SK-N-SH (cell line): ENCODE results near the gene ACTL7A. TPM values are rescaled to one million over a fixed set of nuclear protein-coding genes. Genes with fewer than 3 reads are reported as not detected.

Experiments
- CTCF ChIA-PET: fragments of 300-600, 350-600 bp; formaldehyde crosslinking; extraction: SDS; loops from one replicate; lab custom pipeline; 2021; lab: Yijun Ruan, JAX
- POLR2A ChIA-PET: fragments of 350-600 bp; sonication (Branson Sonifier 250); formaldehyde crosslinking; extraction: SDS; loops from one replicate; lab custom pipeline; 2020; ENCODE audit warnings: antibody characterized with exemption, inconsistent platforms; lab: Yijun Ruan, JAX
- DNase-seq: peaks from one replicate; pipeline ENCODE4 v3.0.0; 2012
- H2AFZ ChIP-seq: fragments of 200-600 bp; sonication (generic); 2 replicates; pipeline ENCODE4 v1.8.1; 2016; ENCODE audit warnings: antibody characterized with exemption, mild to moderate bottlenecking, low read depth
- H3F3A ChIP-seq: fragments of 200-600 bp; sonication (generic); replicated peaks from 2 replicates; pipeline ENCODE3; 2016; ENCODE audit warnings: antibody characterized with exemption, mild to moderate bottlenecking; ENCODE audit not compliant: insufficient read depth
- H3K27ac ChIP-seq, 2 experiments: fragments of 200-500 bp in 1 of 2; fragments of 200-600 bp in 1 of 2; sonication (Bioruptor generic) in 1 of 2; sonication (generic), shearing (Covaris generic) in 1 of 2; 2 replicates each; pipeline versions ENCODE4 v1.5.1 to v1.6.1; 2014 to 2016; ENCODE audit warnings: low read depth in 2 of 2, inconsistent platforms in 1 of 2, low read length in 1 of 2, mild to moderate bottlenecking in 1 of 2, mixed read lengths in 1 of 2
- H3K27me3 ChIP-seq: fragments of 200-600 bp; sonication (generic), shearing (Covaris generic); 2 replicates; pipeline ENCODE4 v1.6.1; 2016; ENCODE audit warnings: mixed run types; ENCODE audit not compliant: insufficient read depth
- H3K36me3 ChIP-seq, 2 experiments: fragments of 200-500 bp in 1 of 2; fragments of 200-600 bp in 1 of 2; sonication (Bioruptor generic) in 1 of 2; sonication (generic) in 1 of 2; replicated peaks in 1 of 2; 2 replicates each; pipeline versions ENCODE3 to v1.5.1; 2014 to 2016; ENCODE audit warnings: low read length in 1 of 2, mild to moderate bottlenecking in 1 of 2; ENCODE audit not compliant: insufficient read depth in 2 of 2, control insufficient read depth in 1 of 2
- H3K4me1 ChIP-seq, 2 experiments: fragments of 200-500 bp in 1 of 2; fragments of 200-600 bp in 1 of 2; sonication (Bioruptor generic) in 1 of 2; sonication (generic), shearing (Covaris generic) in 1 of 2; 2 replicates each; pipeline versions ENCODE4 v1.5.1 to v1.6.1; 2014 to 2016; ENCODE audit warnings: low read depth in 1 of 2, low read length in 1 of 2, mixed run types in 1 of 2; ENCODE audit not compliant: insufficient read depth in 2 of 2, control insufficient read depth in 1 of 2
- H3K4me2 ChIP-seq: fragments of 200-600 bp; sonication (generic), shearing (Covaris generic); 2 replicates; pipeline ENCODE4 v1.6.1; 2017; ENCODE audit warnings: mixed run types
- H3K4me3 ChIP-seq, 2 experiments: fragments of 200-500 bp in 1 of 2; fragments of 200-600 bp in 1 of 2; sonication (Bioruptor generic) in 1 of 2; sonication (generic), shearing (Covaris generic) in 1 of 2; 2 replicates each; pipeline versions ENCODE4 v1.5.1 to v1.8.1; 2014 to 2016; ENCODE audit warnings: low read depth in 2 of 2, inconsistent platforms in 1 of 2, low read length in 1 of 2, mild to moderate bottlenecking in 1 of 2, mixed read lengths in 1 of 2, moderate library complexity in 1 of 2
- H3K79me2 ChIP-seq: fragments of 200-600 bp; sonication (generic); 2 replicates; pipeline ENCODE4 v1.8.1; 2017; ENCODE audit warnings: mild to moderate bottlenecking; ENCODE audit not compliant: insufficient read depth
- H3K9ac ChIP-seq: fragments of 200-600 bp; sonication (generic); 2 replicates; pipeline ENCODE4 v1.6.1; 2017; ENCODE audit warnings: mixed run types
- H3K9me2 ChIP-seq: fragments of 200-600 bp; sonication (generic); 2 replicates; pipeline ENCODE4 v1.6.1; 2017; ENCODE audit warnings: mixed run types
- H3K9me3 ChIP-seq: fragments of 200-600 bp; sonication (generic); 2 replicates; pipeline ENCODE4 v1.6.1; 2017; ENCODE audit warnings: mixed run types, mild to moderate bottlenecking, moderate library complexity
- H4K20me1 ChIP-seq: fragments of 200-600 bp; sonication (generic); 2 replicates; pipeline ENCODE4 v1.6.1; 2017; ENCODE audit warnings: mild to moderate bottlenecking, mixed run types; ENCODE audit not compliant: insufficient read depth
- ELF1 ChIP-seq: IDR thresholded peaks from 2 replicates; pipeline ENCODE4 v1.4.0; 2012
- EP300 ChIP-seq, 2 experiments: IDR thresholded peaks; 2 replicates each; pipeline versions ENCODE4 v1.4.0 to v1.6.1; 2012; ENCODE audit warnings: borderline replicate concordance in 1 of 2, low read depth in 1 of 2, low read length in 1 of 2
- FOXJ3 ChIP-seq: sonication (generic); formaldehyde crosslinking; IDR thresholded peaks from 2 replicates; pipeline ENCODE4 v1.5.1; 2020; ENCODE audit warnings: mild to moderate bottlenecking, missing genetic modification reagents
- GABPA ChIP-seq: IDR thresholded peaks from 2 replicates; pipeline ENCODE4 v1.4.0; 2012; ENCODE audit warnings: low read depth, mild to moderate bottlenecking
- GATA2 ChIP-seq: sonication (generic); formaldehyde crosslinking; IDR thresholded peaks from 2 replicates; pipeline ENCODE4 v1.5.0; 2020; ENCODE audit warnings: mild to moderate bottlenecking, missing genetic modification reagents
- IRF3 ChIP-seq: fragments of 150-350 bp; IDR thresholded peaks from 2 replicates; pipeline ENCODE4 v1.6.1; 2016; ENCODE audit warnings: mild to moderate bottlenecking, low read depth, low read length
- JUND ChIP-seq: IDR thresholded peaks from 2 replicates; pipeline ENCODE4 v1.4.0; 2012
- MAX ChIP-seq: IDR thresholded peaks from 2 replicates; pipeline ENCODE4 v1.4.0; 2012; ENCODE audit warnings: low read depth
- NFIC ChIP-seq: IDR thresholded peaks from 2 replicates; pipeline ENCODE4 v1.4.0; 2012; ENCODE audit warnings: borderline replicate concordance
- NRF1 ChIP-seq: IDR thresholded peaks from 2 replicates; pipeline ENCODE4 v1.6.1; 2012; ENCODE audit warnings: low read depth, mild to moderate bottlenecking, low read length
- PBX3 ChIP-seq: IDR thresholded peaks from 2 replicates; pipeline ENCODE4; 2012
- POLR2AphosphoS5 ChIP-seq: IDR thresholded peaks from 2 replicates; pipeline ENCODE4 v1.6.1; 2012; ENCODE audit warnings: low read depth, low read length
- RAD21 ChIP-seq: IDR thresholded peaks from 2 replicates; pipeline ENCODE4 v1.6.1; 2012; ENCODE audit warnings: mild to moderate bottlenecking, low read length
- RCOR1 ChIP-seq: fragments of 150-350 bp; IDR thresholded peaks from 2 replicates; pipeline ENCODE4 v1.6.1; 2017; ENCODE audit warnings: antibody characterized with exemption, low read length
- RFX5 ChIP-seq: IDR thresholded peaks from 2 replicates; pipeline ENCODE4 v1.6.1; 2012; ENCODE audit warnings: mild to moderate bottlenecking, improper control_type of control experiment, low read length
- RXRA ChIP-seq: IDR thresholded peaks from 2 replicates; pipeline ENCODE4 v1.4.0; 2012; ENCODE audit warnings: low read depth, mild to moderate bottlenecking, borderline replicate concordance
- TEAD4 ChIP-seq: IDR thresholded peaks from 2 replicates; pipeline ENCODE4 v1.4.0; 2012; ENCODE audit warnings: mild to moderate bottlenecking, borderline replicate concordance; ENCODE audit not compliant: insufficient read depth
- YY1 ChIP-seq: IDR thresholded peaks from 2 replicates; pipeline ENCODE4 v1.4.0; 2012; ENCODE audit warnings: low read depth, mild to moderate bottlenecking
- WGBS: methylation state at CpG from one replicate; pipeline ENCODE4 v1.1.6; 2017; ENCODE audit warnings: low lambda C conversion rate; 5-methylcytosine and 5-hydroxymethylcytosine counted together
- polyA plus RNA-seq, 3 experiments: library from polyadenylated mRNA; depleted of rRNA; stranded (reverse); fragments of >200 nt; gene quantifications; 2 replicates each; pipeline ENCODE4 v1.2.3, GENCODE V29; 2012
- TF ChIP-seq, protein P1 (sequence below): IDR thresholded peaks from 2 replicates; pipeline ENCODE4 v1.6.1; 2012; ENCODE audit warnings: mild to moderate bottlenecking, low read depth, low read length, moderate library complexity
- TF ChIP-seq, protein P2 (sequence below): fragments of 150-350 bp; IDR thresholded peaks from 2 replicates; pipeline ENCODE4 v1.6.1; 2017; ENCODE audit warnings: antibody characterized with exemption, low read length, low read depth, borderline replicate concordance

The ACTL7A gene
- polyA plus RNA-seq, 1 of the 3 experiments (the other 2 are of a cell fraction): not detected

GRCh38 chr9:108863891-108864290 is 1.8 kb downstream of the ACTL7A start (continued):
- TF ChIP-seq PBX3: no peak

DNA sequence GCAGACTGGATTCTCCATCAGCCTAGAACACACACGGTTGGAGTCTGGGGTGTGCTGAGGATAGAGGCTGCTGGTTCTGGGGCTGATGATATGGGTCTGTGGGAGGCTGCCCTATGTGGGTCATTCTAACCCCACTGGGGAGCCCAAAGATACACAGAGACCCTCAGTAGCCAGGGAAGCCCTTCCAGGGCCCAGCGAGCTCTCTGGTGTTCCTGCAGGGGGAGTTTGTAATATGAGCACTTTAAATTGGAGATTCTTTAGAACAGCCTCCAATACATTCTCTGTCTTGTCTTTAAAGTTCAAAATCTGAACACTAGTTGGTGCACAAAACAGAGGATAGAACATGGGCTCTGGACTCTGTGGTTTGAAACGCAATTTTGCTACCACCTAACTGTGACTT is 2.4 kb downstream of the ACTL7A start:
- no peak overlapping the region for H3K4me2 ChIP-seq
- H3K9me2 ChIP-seq: no peaks in the 10 kb centered on the region
- no peak for DNase-seq
- no peak overlapping the region for H3K9ac ChIP-seq
- no peak overlapping the region for H2AFZ ChIP-seq
- H3K9me3 ChIP-seq: no peaks in the 10 kb centered on the region
- 92% methylated on average over 2 of the region's 3 CpGs for WGBS
- TF ChIP-seq RCOR1 (no peak), PBX3 (no peak), YY1 (no peak), RAD21 (no peak), NFIC (no peak), RXRA (no peak), POLR2AphosphoS5 (no peak), NRF1 (no peak), TEAD4 (no peak), GATA2 (CRISPR knock-in tag) (no peak), FOXJ3 (no peak), RFX5 (no peak), ELF1 (no peak), IRF3 (no peak), GABPA (no peak), MAX (no peak), EP300 (IDR thresholded peaks at IDR 0.05; ENCODE audit: borderline replicate concordance in 1 of 2, low read depth in 1 of 2, low read length in 1 of 2) (no peak), JUND (no peak)
- TF ChIP-seq, protein P1, sequence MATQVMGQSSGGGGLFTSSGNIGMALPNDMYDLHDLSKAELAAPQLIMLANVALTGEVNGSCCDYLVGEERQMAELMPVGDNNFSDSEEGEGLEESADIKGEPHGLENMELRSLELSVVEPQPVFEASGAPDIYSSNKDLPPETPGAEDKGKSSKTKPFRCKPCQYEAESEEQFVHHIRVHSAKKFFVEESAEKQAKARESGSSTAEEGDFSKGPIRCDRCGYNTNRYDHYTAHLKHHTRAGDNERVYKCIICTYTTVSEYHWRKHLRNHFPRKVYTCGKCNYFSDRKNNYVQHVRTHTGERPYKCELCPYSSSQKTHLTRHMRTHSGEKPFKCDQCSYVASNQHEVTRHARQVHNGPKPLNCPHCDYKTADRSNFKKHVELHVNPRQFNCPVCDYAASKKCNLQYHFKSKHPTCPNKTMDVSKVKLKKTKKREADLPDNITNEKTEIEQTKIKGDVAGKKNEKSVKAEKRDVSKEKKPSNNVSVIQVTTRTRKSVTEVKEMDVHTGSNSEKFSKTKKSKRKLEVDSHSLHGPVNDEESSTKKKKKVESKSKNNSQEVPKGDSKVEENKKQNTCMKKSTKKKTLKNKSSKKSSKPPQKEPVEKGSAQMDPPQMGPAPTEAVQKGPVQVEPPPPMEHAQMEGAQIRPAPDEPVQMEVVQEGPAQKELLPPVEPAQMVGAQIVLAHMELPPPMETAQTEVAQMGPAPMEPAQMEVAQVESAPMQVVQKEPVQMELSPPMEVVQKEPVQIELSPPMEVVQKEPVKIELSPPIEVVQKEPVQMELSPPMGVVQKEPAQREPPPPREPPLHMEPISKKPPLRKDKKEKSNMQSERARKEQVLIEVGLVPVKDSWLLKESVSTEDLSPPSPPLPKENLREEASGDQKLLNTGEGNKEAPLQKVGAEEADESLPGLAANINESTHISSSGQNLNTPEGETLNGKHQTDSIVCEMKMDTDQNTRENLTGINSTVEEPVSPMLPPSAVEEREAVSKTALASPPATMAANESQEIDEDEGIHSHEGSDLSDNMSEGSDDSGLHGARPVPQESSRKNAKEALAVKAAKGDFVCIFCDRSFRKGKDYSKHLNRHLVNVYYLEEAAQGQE: no peak
- TF ChIP-seq, protein P2, sequence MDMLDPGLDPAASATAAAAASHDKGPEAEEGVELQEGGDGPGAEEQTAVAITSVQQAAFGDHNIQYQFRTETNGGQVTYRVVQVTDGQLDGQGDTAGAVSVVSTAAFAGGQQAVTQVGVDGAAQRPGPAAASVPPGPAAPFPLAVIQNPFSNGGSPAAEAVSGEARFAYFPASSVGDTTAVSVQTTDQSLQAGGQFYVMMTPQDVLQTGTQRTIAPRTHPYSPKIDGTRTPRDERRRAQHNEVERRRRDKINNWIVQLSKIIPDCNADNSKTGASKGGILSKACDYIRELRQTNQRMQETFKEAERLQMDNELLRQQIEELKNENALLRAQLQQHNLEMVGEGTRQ: no peak
- no peaks in the 10 kb centered on the region for H3F3A ChIP-seq
- H3K4me1 ChIP-seq: no peaks in the 10 kb centered on the region
- no peak overlapping the region for H3K4me3 ChIP-seq
- ChIA-PET POLR2A (no interaction called here), CTCF (interaction anchor here (1.0 to 1.2 kb wide), 2 partner anchors 8 to 90 kb away, joined by 3 to 5 read pairs; partner anchors contain the start of gene ACTL7B)
- no peaks in the 10 kb centered on the region for H4K20me1 ChIP-seq
- peaks cover 0 to 21% of the 10 kb centered on the region in 2 experiments for H3K36me3 ChIP-seq
- H3K27me3 ChIP-seq: no peaks in the 10 kb centered on the region
- no peak overlapping the region for H3K27ac ChIP-seq
- H3K79me2 ChIP-seq: no peaks in the 10 kb centered on the region
